Stimulated activated CD4-positive, alpha-beta T cell treated with anti-CD3 and anti-CD28 coated beads, Interleukin-4, amount 100 ng/mL, for 24 hours (primary cell): ENCODE results near the gene ANKRD65.
"Not testable (repeated sequence)": the region's sequence is repeated elsewhere in the genome, so short reads cannot be mapped to it uniquely, and the experiment has no call there.

ENCODE experiments used
- DNase-seq: peaks from one replicate; pipeline ENCODE4 v3.0.0-alpha.2; 2020

Gene ANKRD65

DNA sequence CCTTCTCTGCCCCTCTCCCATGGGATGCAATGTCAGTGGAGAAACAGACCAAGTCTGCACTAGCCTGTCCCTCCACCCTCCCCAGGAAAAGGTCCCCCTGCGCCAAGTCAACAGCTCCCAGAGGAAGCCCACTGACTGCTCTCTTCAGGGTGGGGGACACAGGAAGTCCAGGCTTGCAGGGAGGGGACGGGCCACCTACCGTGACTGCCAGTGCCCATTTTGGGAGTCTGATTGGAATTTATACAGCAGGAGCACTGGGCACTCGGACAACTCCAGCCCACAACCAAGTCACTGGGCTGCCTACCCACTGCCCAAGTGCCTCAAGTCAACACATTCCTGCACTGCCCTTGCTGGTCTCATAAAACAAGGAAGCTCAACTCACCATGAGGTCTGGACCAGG is 28.1 kb downstream of the ANKRD65 start:
- no peak for DNase-seq

DNA sequence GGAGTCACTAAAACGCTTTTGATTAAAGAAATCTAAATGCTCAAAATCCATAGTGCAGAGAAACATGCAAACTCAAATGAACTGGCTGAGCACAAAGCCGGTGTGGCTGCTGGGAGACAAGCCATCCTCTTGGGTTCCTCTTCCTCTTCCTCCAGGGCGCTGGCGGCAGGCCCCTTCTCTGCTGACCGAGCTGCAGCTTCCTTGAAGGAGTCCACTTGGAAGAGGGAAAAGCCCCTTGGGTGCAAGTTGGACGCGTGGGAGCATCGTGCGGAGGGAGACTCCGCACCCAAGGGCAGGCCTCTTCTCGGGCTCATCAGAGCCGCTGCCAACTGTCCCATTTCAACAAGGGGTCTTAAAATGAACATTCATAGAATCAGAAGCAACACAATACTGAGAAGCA is 29.9 kb downstream of the ANKRD65 start:
- DNase-seq: no peak

DNA sequence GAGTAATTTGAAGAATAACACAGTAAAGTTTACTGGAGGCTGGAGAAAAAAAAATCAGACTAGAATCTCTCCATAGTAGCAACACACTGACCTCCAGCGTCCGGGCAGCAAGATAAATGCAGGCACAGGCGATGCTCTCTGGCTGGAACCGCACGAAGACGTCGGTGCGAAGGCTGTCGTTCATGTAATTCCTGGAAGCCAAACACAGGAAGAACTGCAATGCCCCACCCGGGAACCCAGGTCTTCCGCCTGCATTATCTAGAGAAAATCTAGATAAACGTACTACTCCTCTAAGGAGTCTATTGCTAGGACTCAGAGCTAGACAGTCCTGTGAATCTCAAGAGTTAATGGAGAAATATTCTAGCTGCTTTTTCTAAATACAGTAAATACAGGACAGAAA is 30.4 kb downstream of the ANKRD65 start:
- no peak for DNase-seq

DNA sequence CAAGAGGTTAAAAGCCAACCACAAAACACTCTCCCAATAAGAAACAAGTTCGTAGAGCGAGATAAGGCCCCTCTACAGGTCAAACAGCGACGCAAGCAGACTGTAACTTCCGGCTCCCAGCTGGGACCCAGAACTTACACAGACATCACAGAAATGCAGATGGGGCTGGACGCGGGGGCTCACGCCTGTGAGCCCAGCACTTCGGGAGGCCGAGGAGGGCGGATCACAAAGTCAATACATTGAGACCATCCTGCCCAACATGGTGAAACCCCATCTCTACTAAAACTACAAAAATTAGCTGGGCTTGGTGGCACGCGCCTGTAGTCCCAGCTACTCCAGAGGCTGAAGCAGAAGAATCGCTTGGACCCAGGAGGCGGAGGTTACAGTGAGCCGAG is 33.0 kb downstream of the ANKRD65 start:
- DNase-seq: no peak

DNA sequence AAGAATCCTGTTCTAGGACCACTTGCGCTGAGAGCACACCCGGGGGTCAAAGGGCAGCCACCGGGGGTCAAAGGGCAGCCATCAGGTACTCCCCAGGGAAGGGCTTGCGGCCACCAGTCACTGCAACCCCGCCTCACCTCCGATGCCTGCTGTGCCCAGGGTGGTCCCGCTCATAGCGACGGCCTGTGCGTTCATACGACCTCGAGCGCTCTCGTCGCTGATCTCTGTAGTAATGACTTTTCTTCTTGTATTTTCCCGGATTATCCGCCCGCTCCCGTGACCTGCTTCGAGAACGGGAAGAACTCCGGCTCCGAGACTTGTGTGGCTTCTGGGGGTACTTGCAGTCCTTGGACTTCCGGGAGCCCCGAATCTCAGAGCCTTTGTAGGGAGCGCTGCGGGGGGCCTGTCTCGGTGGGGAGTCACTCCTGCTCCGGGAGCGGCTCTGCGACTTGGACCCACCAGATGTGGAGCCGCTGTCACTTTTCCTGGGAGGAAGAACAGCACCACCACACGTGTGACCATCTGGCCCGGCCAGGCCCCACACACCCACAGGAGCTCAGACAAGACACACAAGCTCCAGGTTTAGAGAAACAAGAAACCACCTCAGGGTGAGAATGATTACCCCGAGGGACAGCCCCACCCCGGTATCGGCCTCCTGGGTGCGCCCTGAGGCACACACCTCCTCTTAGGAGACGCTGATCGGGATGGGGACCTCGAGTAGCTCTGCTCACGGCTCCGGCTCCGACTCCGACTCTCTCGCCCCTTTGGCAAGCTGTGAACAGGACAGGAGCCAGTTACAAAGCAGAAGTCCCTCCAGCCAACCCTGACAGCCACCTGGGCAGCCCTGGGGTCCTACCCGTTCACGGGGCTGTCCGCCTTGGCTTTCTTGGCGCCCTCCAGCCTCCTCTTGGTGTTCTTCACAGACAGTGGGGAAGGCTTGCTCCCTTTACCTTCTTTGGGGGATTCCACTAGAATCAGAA is 33.7 kb downstream of the ANKRD65 start:
- no peak for DNase-seq

DNA sequence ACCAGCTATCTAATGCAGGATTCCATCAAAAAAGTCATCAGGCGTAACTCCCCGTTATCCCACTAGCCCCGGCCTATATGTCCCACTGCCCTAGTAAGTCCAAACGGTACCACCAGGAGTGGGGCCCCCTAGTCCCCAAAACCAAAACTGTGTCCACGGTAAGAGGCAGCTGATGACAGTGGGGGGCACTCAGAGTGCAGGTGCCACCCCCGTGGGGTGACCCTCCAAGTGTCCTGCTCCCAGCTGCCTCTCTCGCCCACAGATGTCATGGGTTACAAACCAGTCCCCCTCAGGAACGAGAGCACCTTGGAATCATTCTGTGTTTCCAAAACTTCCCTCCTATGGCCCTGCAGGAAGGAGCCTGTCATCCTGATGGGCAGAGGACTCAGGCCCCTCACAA is 35.1 kb downstream of the ANKRD65 start:
- DNase-seq: no peak

DNA sequence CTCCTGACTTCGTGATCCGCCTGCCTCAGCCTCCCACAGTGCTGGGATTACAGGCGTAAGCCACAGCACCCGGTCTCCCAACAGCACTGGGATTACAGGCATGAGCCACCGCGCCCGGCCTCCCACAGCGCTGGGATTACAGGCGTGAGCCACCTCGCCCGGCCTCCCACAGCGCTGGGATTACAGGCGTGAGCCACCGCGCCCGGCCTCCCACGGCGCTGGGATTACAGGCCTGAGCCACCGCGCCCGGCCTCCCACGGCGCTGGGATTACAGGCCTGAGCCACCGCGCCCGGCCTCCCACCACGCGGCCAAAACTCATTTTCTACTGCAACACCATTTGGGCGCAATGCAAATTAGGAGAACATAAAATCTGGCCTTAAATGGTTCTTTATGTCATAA is 35.7 kb downstream of the ANKRD65 start:
- not testable (repeated sequence) for DNase-seq

DNA sequence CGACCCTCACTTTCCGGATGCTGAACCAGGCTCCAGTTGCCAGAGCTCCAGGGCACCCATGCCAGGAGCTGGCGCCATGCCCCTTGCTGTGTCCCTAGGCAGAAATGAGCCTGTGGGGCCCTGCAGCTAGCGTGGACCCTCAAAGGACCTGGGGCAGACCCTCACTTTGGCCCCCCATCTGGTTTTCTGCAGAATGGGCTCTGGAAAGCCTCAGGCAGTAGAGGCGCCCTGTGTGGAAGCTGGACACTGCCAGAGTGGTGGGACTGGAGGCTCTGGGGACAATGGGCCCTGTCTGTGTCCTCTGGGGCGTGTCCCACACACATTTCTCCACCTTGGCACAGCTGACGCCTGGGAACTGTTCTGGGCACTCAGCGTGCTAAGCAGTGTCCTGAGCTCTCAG is 39.8 kb downstream of the ANKRD65 start:
- DNase-seq: no peak

DNA sequence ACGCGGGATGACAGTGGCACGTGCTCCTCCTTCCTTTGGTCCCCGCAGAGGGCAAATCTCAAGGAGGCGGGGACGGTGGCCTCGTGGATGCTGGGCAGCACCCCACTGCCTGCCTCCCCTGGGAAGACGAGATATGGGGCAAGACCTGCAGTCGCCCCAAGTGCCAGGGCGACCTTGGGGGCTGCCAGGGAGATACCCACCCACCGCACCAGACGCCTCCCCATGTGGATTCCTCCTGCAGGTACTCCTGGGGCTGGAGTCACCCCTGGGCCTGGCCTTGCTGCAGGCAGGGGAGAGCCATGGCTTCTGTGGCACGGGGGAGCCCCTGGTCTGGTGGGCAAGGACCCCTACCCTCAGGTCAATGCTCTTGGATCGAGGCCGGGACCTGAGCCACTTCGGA is 40.2 kb downstream of the ANKRD65 start:
- DNase-seq: no peak

DNA sequence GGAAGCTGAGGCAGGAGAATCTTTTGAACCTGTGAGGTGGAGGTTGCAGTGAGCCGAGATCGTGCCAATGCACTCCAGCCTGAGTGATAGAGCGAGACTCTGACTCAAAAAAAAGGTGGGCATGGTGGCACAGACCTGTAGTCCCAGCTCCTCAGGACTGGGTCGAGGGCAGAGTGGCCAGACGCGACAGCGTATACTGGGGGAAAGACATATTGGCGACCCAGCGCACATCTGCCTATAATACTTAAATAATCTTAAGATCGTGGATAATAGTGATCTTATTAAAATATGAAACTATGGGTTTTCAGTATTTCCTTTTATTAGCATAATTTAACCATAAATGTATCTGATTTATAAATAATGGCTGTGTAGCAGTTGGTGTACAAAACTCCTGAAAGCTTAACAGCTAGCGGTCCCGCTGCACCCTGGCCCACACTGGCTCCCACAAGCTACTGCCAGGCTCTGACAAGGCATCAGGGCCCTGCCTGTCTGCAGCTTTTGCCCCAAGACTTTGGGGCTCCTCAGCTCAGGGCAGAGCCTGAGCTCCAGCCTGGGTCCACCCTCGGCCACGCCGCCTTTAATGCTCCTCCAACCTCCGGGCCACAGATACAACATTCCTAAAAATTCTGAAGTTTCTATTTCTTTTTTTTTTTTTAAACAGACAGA is 43.4 kb downstream of the ANKRD65 start:
- no peak for DNase-seq

DNA sequence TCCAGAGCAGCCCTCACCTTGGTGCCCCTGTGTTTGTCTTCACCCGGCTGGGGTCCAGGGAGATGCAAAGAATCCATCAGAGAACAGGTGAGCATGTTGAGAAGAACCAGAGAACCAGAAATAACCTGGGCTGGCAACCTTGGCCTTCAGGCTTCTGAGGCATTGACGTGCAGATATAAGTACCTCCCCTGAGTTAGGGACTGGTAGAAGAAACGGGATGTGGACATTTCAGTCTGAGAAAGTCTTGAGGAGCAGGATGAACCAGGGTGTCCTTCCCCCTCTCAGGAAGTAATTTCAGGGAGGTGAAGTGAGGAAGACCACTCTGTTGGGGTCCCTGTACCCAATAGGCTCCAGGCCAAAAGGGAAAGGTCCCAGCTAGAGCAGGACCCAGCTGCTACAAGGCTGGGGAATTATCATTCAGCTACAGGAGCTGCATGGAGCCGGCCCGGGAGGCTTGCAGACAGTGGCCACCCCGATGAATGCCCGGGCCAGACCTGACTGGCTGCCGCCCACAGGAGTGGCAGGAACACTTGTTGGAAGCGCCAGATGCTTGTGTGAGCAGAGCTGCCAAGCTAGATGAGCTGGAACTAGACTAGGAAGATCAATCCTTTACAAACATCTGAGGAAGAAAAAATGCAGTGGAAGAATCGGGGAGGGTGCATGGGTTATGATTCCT is 44.4 kb downstream of the ANKRD65 start:
- DNase-seq: no peak

DNA sequence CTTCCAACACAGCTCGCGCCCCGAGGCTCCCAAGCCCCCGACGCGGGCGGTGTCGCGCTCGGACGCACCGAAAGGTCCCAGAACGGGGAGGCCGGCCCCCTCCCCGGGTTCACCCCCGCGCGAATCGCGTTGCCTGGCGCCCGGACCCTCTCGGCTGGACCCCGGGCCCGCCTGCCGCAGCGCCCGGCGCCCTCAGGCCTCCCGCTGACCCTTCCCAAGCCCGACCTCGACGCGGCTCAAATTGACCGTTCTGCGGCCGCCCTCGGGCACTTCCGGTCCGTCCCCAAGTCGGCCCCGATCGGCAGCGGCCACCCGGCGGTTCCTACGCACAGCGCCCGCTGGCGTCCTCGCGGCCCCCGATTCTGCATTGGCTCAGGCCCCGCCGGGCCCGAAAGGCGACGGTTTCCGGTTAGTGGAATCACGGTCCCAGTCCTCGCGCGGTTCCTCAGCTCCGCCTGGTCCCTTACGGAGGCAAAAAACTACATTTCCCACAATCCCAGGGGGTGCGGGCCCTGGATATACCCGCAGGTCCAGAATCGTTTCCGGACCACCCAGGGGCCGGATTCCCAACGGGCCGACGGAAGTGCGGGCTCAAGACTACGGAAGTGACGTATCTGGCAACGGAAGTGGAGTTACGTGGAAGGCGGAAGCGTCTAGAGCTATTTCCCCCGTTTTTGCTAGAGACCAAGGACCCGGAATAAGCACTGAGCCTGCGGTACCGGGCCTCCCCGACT is 46.0 kb downstream of the ANKRD65 start, which contains the start of gene AURKAIP1:
TSS of gene AURKAIP1 (minus strand) at position 279 of the 734 bp plus-strand sequence. CDS start 451 bp downstream, outside the sequence.
- peak; percentile 98 for DNase-seq

DNA sequence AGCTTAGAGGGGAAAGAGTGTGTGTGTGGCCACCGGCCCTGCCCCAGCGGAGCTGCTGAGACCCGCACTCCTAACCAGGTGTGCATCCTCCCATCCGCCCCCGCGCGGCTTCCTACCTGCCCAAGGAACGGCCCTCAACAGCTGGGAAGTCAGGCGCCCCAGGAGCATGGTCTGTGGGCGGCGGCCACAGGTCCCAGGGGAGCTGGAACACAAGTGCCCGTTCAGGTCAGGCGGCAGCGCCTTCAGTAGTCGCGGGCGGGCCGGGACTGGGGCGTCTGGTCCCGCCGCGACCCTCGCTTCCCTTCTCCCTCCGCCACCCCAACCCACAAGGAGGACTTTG is 46.5 kb downstream of the ANKRD65 start:
- no peak for DNase-seq

DNA sequence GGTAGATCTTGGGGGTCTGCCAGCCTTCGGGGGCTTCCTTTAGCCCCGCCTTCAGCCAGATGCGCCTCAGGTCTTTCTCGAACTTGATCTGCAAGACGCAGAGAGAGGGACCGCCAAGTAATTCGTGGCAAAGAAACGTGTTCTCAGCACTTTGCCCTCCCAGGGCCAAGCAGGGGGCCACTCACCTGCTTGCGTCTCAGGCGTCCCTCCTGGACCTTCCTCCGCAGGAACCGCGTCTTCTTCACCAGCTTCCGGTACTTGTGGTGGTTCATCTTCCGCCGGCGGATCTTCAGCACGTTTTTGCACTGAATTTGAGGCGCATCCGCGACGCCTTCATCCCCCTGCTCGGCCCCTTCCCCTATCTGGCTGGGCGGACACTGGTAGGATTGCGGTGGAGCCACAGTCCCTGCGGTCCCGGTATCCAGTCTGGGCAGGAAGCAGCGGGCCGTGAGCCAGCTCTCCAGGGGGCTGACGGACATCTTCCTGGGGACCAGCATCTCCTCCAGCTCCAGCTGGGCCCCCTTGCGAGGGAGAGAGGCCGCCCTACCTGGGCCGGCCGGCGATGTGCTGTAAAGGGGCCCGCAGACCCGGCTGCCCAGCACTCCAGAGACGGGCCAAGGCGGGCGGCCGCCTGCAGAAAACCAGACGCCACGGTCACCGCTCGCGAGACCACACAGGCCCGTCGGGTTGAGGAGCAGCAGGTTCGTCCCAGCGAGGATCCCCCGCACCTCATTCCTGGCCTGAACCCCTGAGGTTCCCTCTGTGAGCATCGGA is 47.1 kb downstream of the ANKRD65 start:
- no peak for DNase-seq

DNA sequence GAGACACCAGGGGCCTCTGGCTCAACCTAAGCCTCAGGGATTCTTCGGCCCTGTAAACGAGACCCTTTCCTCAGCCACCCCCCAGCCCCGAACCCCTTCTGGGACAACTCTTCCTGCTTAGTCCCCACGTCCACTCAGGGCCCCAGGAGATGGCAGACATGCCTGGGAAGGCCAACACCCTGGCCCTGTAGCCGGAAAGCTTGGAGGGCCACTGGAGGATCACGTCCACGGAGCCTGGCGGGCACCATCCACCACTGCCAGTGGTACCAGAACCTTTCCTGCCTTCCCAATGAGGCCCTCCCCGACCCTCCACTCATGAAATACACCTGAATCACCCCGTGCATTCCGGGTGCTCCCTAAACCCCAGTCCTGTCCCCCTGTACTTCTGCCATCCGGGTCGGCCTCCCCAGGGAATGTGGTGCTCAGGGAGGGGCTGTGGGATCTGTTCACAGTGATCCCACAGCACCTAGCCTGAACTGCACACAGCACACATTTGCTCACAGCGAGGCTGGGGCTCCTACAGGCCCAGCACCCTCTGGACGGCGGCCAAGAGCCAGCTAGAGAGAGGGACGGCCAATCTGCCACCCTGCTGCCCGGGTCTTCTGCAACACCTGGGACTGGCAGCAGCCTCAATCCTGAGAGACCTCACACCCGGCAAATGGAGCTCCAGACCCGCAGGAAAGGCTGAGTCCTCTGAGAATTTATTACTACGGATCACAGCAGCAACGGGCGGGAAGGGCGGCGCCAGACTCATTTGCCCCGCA is 47.8 kb downstream of the ANKRD65 start:
- no peak for DNase-seq

DNA sequence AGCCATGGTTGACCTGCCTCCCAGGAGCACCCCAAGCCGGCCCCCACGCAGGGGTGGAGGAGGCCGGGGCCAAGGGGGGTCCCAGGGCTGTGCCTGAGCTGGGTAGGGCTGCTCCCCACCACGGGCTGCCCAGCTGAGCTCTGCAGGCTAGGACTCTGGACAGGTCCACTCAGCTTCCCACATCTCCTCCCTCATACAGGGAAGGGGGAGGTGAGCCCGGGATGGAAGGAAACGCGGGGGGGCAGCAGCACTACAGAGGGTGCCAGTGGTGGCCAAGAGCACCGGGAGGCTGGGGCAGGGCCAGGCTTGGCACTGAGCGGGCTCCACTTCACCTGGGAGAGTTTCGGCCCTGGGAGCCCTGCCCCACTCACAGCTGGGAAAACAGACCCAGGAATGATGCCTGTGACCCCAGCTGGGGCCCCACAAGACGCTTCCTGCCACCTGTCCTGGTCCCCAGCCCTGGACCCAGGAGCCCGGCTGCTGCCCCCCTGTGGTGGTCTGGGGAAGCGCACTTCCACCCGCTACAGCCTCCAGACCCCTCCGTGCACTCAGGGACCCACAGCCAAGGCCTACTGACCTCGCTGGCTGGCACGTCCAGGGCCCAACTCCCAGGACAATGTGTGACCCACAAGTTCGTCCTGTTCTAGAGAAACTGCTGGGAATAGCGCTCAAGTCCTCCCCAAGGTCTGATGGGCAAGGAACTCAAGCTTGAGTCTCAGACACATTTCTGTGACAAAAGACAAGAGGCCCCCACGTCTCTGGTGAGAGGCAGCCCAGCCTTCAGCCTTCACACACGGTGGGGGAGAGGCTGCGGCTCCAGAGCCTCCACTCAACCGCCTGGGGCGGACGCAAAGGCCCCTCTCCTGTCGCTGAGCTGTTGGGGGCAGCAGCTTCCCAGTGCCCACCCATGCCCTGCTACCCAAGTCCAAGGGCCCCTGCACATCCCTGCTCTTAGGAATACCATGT is 49.0 kb downstream of the ANKRD65 start:
- peak; percentile 81 for DNase-seq

DNA sequence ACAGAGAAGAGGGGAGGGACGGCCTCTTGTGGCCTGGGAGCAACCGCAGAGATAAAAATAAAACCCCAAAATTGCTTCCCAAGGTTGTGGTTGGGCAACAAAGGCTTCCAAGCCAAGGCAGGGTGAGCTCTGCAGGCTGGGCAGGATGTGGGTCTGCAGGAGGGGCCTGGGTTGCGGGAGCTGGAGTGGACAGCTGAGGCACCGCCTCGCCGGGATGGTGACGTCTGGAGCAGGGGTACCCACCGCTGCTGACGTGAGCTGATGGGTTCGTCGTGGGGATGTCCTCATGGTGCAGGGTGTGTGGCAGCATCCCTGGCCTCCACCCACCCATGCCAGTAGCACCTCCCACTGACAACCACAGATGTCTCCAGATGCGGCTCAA is 49.7 kb downstream of the ANKRD65 start:
- DNase-seq: peak; percentile 33

DNA sequence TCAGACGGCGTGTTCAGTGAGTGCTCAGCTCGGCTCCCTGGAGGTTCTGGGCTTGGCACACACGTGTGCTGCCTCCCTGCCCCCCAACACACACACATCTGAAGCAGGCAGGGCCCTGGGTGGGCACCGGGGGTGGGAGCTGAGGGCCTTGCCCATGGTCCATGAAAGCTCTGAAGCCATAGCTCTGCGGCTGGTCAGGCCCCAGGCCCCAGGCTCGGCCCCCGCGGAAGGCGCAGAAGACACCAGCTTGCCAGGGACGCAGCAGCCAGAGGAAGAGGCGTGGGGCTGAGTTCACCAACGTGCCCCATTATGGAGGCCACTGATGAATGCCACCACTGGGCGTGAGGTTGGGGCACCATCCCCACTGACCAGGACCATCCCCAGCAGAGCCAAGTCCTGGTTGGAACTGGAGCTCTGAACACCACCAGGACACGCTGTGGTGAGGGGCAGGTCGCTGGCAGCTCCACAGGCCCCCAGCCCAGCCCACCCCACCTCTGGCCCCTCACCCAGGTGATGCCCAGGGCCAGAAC is 50.2 kb downstream of the ANKRD65 start:
- no peak for DNase-seq

DNA sequence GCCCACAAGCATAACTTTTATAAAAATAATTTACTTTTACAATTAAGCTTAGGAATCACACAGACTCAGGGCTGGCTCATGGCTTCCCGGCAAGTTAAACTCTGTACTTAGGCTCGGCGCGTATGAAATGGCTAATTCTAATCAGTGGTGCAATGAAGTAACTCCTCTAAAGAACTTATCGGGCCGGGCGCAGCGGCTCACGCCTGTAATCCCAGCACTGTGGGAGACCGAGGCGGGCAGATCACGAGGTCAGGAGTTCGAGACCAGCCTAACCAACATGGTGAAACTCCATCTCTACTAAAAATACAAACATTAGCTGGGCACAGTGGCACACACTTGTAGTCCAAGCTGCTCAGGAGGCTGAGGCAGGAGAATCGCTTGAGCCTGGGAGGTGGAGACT is 51.0 kb downstream of the ANKRD65 start:
- not testable (repeated sequence) for DNase-seq
